Fibroblast of pulmonary artery (primary cell): Measurements from ENCODE around the gene RASAL3.

Source experiments
- DNase-seq: peaks from one replicate; pipeline ENCODE4 v3.0.0-alpha.2; 2010; ENCODE audit warnings: low read depth
- H3K4me3 ChIP-seq: replicated peaks from 2 replicates; pipeline ENCODE4 v1.5.1; 2011; ENCODE audit warnings: low read depth, mild to moderate bottlenecking, control low read depth, low read length, moderate library complexity
- CTCF ChIP-seq: IDR thresholded peaks from 2 replicates; pipeline ENCODE4 v1.5.1; 2011; ENCODE audit warnings: mild to moderate bottlenecking, control low read depth, low read length, inconsistent platforms; ENCODE audit errors: missing control alignments

Gene RASAL3

GRCh38 chr19:15404097-15404779 is 60.1 kb downstream of the RASAL3 start:
- H3K4me3 ChIP-seq: no peak overlapping the region
- TF ChIP-seq CTCF: no peak
- DNase-seq: no peak

GRCh38 chr19:15403151-15403531 is 61.2 kb downstream of the RASAL3 start:
- DNase-seq: no peak
- TF ChIP-seq CTCF: no peak
- no peak overlapping the region for H3K4me3 ChIP-seq

GRCh38 chr19:15402411-15403150 is 61.8 kb downstream of the RASAL3 start:
- TF ChIP-seq CTCF: no peak
- DNase-seq: no peak
- H3K4me3 ChIP-seq: no peak overlapping the region
